PC-3 (cell line): Measurements from ENCODE around the gene RPS19BP1. TPM values are rescaled to one million over a fixed set of nuclear protein-coding genes. Genes with fewer than 3 reads are reported as not detected.

Experiments
- ATAC-seq: fragments of 200-7000 bp; cut with Tn5 transposase; 2 replicates; pipeline ENCODE4 v1.9.1; 2020; ENCODE audit warnings: mild to moderate bottlenecking, moderate library complexity
- BruUV-seq: library from RNA; stranded (reverse); fragments of 400-500 nt; replicated peaks from 2 replicates; lab custom pipeline; 2021; lab: Mats Ljungman, UMichigan
- CTCF ChIA-PET: fragments of 300-600 bp; sonication (Branson Sonifier 250); formaldehyde crosslinking; loops from one replicate; lab custom pipeline; 2022; ENCODE audit warnings: antibody characterized with exemption; lab: Charles Lee
- POLR2A ChIA-PET: fragments of 300-600 bp; sonication (Branson Sonifier 250); formaldehyde crosslinking; loops from one replicate; lab custom pipeline; 2022; ENCODE audit warnings: antibody characterized with exemption; ENCODE audit not compliant: unreplicated experiment; lab: Charles Lee
- DNase-seq: peaks from one replicate; pipeline ENCODE4 v3.0.0-alpha.2; 2015
- H2AFZ ChIP-seq: fragments of 300-600 bp; sonication (generic); 2 replicates; pipeline ENCODE4 v1.6.0; 2016; ENCODE audit warnings: antibody characterized with exemption, low read length
- H3F3A ChIP-seq: fragments of 300-600 bp; sonication (generic); one replicate; pipeline ENCODE4 v1.6.0; 2017; ENCODE audit warnings: antibody characterized with exemption, low read length, control low read depth, mild to moderate bottlenecking; ENCODE audit not compliant: unreplicated experiment
- H3K27ac ChIP-seq: fragments of 300-600 bp; sonication (generic); 2 replicates; pipeline ENCODE4 v1.5.1; 2016; ENCODE audit warnings: mild to moderate bottlenecking, low read length
- H3K27me3 ChIP-seq: fragments of 300-600 bp; sonication (generic); 2 replicates; pipeline ENCODE4 v1.6.1; 2016; ENCODE audit warnings: low read length, mixed read lengths
- H3K36me3 ChIP-seq: fragments of 300-600 bp; sonication (generic); 2 replicates; pipeline ENCODE4 v1.6.1; 2016; ENCODE audit warnings: low read depth, mixed run types, low read length, mixed read lengths
- H3K4me1 ChIP-seq: fragments of 300-600 bp; sonication (generic); 2 replicates; pipeline ENCODE4 v1.5.1; 2016; ENCODE audit warnings: low read length; ENCODE audit not compliant: insufficient read depth
- H3K4me2 ChIP-seq: fragments of 300-600 bp; sonication (generic); 2 replicates; pipeline ENCODE4 v1.6.0; 2016; ENCODE audit warnings: low read length
- H3K4me3 ChIP-seq: fragments of 300-600 bp; sonication (generic); 2 replicates; pipeline ENCODE4 v1.5.1; 2016; ENCODE audit warnings: mild to moderate bottlenecking, low read length, mixed read lengths
- H3K79me2 ChIP-seq: fragments of 300-600 bp; sonication (generic); 2 replicates; pipeline ENCODE4 v1.6.1; 2017; ENCODE audit warnings: low read length, mixed read lengths
- H3K9ac ChIP-seq: fragments of 300-600 bp; sonication (generic); 2 replicates; pipeline ENCODE4 v1.6.0; 2016; ENCODE audit warnings: mild to moderate bottlenecking, low read length
- H3K9me2 ChIP-seq: fragments of 300-600 bp; sonication (generic); replicated peaks from 2 replicates; pipeline ENCODE4 v1.6.1; 2016; ENCODE audit warnings: mixed run types, low read length, mixed read lengths
- H3K9me3 ChIP-seq: fragments of 300-600 bp; sonication (generic); 2 replicates; pipeline ENCODE4 v1.6.1; 2016; ENCODE audit warnings: low read length, mixed read lengths
- H4K20me1 ChIP-seq: fragments of 300-600 bp; sonication (generic); 2 replicates; pipeline ENCODE4 v1.6.1; 2016; ENCODE audit warnings: low read length, mixed read lengths
- CTCF ChIP-seq: fragments of 300-600 bp; sonication (generic); conservative IDR thresholded peaks from 2 replicates; pipeline ENCODE4 v1.5.1; 2017; ENCODE audit warnings: antibody characterized with exemption, low read depth, mild to moderate bottlenecking, low read length
- EZH2 ChIP-seq: fragments of 300-600 bp; sonication (generic); IDR thresholded peaks from one replicate; pipeline ENCODE4 v1.6.1; 2017; ENCODE audit warnings: antibody characterized with exemption, mild to moderate bottlenecking, low read length; ENCODE audit not compliant: unreplicated experiment
- EZH2phosphoT487 ChIP-seq: fragments of 300-600 bp; sonication (generic); IDR thresholded peaks from 2 replicates; pipeline ENCODE4 v1.6.1; 2018; ENCODE audit warnings: mild to moderate bottlenecking, antibody characterized with exemption, low read length, borderline replicate concordance
- intact Hi-C: fragments of 100-400 bp; cut with micrococcal nuclease; formaldehyde crosslinking; loops from 2 replicates; pipeline ENCODE4 v1.9.0; 2023
- total RNA-seq: library from RNA; depleted of rRNA; stranded (reverse); fragments of >200 nt; gene quantifications from 2 replicates; pipeline ENCODE4 v1.2.3, GENCODE V29; 2014

Gene RPS19BP1
- total RNA-seq, 1 experiment from 2014 or later, result 253 TPM

- Histone ChIP-seq H3K27me3 (peaks cover 10% of the 10 kb centered on the region; the same call in 1 of the 2 replicates), H3K36me3 (no peaks in the 10 kb centered on the region), H3K9me3 (no peaks in the 10 kb centered on the region), H3K9ac (no peak overlapping the region), H2AFZ (no peak overlapping the region), H3K79me2 (no peaks in the 10 kb centered on the region), H3K4me2 (no peak overlapping the region), H3K27ac (no peak overlapping the region), H4K20me1 (no peaks in the 10 kb centered on the region), H3K4me1 (peaks cover 4% of the 10 kb centered on the region; the same call in 1 of the 2 replicates), H3F3A (no peaks in the 10 kb centered on the region), H3K9me2 (no peaks in the 10 kb centered on the region), H3K4me3 (no peak overlapping the region)
- intact Hi-C loops, result no loop called here
- no peak for TF ChIP-seq EZH2
- TF ChIP-seq EZH2phosphoT487, result no peak
- TF ChIP-seq CTCF, result no peak
- ChIA-PET CTCF (no interaction called here), POLR2A (no interaction called here)
- DNase-seq (no peak), ATAC-seq (no peak)
- no TSS peak for BruUV-seq
Observed at GRCh38 chr22:39545386-39546365, 13.1 kb upstream of the RPS19BP1 start.

GRCh38 chr22:39543095-39543494 lies 10.5 kb upstream of the RPS19BP1 start:
- no peak overlapping the region for H3K27ac ChIP-seq
- H2AFZ ChIP-seq, result no peak overlapping the region
- no peaks in the 10 kb centered on the region for H3F3A ChIP-seq
- H4K20me1 ChIP-seq, result no peaks in the 10 kb centered on the region
- H3K9ac ChIP-seq, result no peak overlapping the region
- DNase-seq (peak; percentile 19), ATAC-seq (peak; percentile 37; the same call in 1 of the 2 replicates)
- intact Hi-C loops, result no loop called here
- no peaks in the 10 kb centered on the region for H3K9me3 ChIP-seq
- CTCF ChIA-PET, result interaction anchor here (0.6 kb wide), 2 partner anchors 579 to 783 kb away, joined by 3 read pairs; no protein-coding TSS in a partner anchor
- no peaks in the 10 kb centered on the region for H3K79me2 ChIP-seq
- no peaks in the 10 kb centered on the region for H3K9me2 ChIP-seq
- H3K4me1 ChIP-seq, result peaks cover 4% of the 10 kb centered on the region; the same call in 1 of the 2 replicates
- peak; percentile 65 for TF ChIP-seq CTCF
- no peak for TF ChIP-seq EZH2
- no peak overlapping the region for H3K4me3 ChIP-seq
- H3K36me3 ChIP-seq, result no peaks in the 10 kb centered on the region
- no peaks in the 10 kb centered on the region for H3K27me3 ChIP-seq
- H3K4me2 ChIP-seq, result no peak overlapping the region
- BruUV-seq, result no TSS peak
- POLR2A ChIA-PET, result no interaction called here

- no peaks in the 10 kb centered on the region for H3K27me3 ChIP-seq
- H3K27ac ChIP-seq, result no peak overlapping the region
- no peak overlapping the region for H2AFZ ChIP-seq
- DNase-seq, result no peak
- no peak overlapping the region for H3K4me2 ChIP-seq
- ATAC-seq, result no peak
- intact Hi-C loops, result no loop called here
- CTCF ChIA-PET, result no interaction called here
- H3F3A ChIP-seq, result no peaks in the 10 kb centered on the region
- no peaks in the 10 kb centered on the region for H3K9me3 ChIP-seq
- no peaks in the 10 kb centered on the region for H3K9me2 ChIP-seq
- H3K9ac ChIP-seq, result no peak overlapping the region
- no peaks in the 10 kb centered on the region for H4K20me1 ChIP-seq
- no peak for TF ChIP-seq CTCF
- TF ChIP-seq EZH2phosphoT487, result no peak
- no peak for TF ChIP-seq EZH2
- H3K36me3 ChIP-seq, result no peaks in the 10 kb centered on the region
- H3K4me3 ChIP-seq, result no peak overlapping the region
- no TSS peak for BruUV-seq
- 0 out of 2 replicates have a peak, but pooled peaks cover 4% of the 10 kb centered on the region for H3K4me1 ChIP-seq
- POLR2A ChIA-PET, result no interaction called here
- H3K79me2 ChIP-seq, result no peaks in the 10 kb centered on the region
Observed at GRCh38 chr22:39537975-39538374, 5.4 kb upstream of the RPS19BP1 start.
